ENCODE results near the gene C10orf67.

- TF ChIP-seq CTCF (IDR thresholded peaks at IDR 0.05; ENCODE audit: insufficient read depth, low read length, poor library complexity, severe bottlenecking) (no peak), EZH2phosphoT487 (conservative IDR thresholded peaks at IDR 0.05; ENCODE audit: low read length) (no peak)
Measured at GRCh38 chr10:23371073-23371472, 26.5 kb upstream of the C10orf67 start.
